Activated CD4-positive, alpha-beta T cell treated with anti-CD3 and anti-CD28 coated beads, Interleukin-2, amount 50 U/mL, for 4 hours (primary cell): Measurements from ENCODE around the gene PIGU.
"Not testable (repeated sequence)": the region's sequence is repeated elsewhere in the genome, so short reads cannot be mapped to it uniquely, and the experiment has no call there.

ENCODE experiments used
- DNase-seq, 2 experiments: peaks; one replicate each; pipeline ENCODE4 v3.0.0-alpha.2; 2020

PIGU gene

DNA sequence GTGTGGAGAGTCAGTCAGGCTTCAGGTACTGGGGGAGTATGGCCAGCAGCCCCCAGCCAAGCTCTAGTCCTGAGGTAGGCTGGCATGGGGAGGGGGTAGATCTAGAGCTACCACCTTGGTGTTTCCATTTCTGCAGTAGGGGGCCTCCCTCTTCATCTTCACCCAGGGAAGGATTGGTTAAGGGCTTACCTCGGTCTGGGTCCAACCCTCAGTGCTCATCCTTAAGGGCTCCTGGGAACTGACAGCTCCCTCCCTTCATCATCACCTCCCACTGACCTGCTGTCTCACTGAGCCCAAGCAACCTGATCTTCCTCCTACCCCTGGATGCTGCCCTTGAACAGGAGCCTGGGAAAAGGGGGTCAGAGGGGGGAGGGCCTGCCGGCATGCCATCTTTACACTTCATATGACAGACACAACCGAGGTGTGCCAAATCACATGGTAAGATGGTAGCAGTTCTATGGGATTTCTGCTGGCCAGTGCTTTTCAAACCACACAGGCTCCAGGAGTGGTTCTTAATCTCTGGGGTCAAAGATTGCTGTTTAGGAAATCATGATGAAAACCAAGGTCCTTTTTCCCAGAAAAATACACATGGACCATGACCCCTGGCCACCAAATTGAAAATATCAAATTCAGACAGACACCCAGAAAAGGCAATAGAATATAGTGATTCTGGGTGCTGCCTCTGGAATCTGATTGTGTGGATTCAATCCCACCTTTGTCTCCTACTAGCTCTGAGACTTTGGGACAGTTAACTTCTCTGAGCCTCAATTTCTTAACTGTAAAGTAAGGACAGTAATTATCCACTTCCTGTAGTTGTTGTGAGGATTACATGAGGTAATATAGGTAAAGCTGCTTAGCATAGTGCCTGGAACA is 30.3 kb upstream of the PIGU start:
- DNase-seq: no peak

GRCh38 chr20:34706302-34706875 is 29.5 kb upstream of the PIGU start:
- DNase-seq: no peak

GRCh38 chr20:34705397-34706301 is 28.8 kb upstream of the PIGU start:
- no peak for DNase-seq

GRCh38 chr20:34705008-34705396 is 28.1 kb upstream of the PIGU start:
- DNase-seq: no peak

- peak; percentile 80 for DNase-seq
These were observed 27.5 kb upstream of the PIGU start, which contains the start of gene TP53INP2 for GRCh38 chr20:34704177-34705007. Gene TP53INP2, plus strand, starts transcription at chr20:34704344. Its CDS starts 4,396 bp downstream, at chr20:34708740.

- no peak for DNase-seq
These were observed 26.7 kb upstream of the PIGU start for GRCh38 chr20:34703424-34704176.

DNA sequence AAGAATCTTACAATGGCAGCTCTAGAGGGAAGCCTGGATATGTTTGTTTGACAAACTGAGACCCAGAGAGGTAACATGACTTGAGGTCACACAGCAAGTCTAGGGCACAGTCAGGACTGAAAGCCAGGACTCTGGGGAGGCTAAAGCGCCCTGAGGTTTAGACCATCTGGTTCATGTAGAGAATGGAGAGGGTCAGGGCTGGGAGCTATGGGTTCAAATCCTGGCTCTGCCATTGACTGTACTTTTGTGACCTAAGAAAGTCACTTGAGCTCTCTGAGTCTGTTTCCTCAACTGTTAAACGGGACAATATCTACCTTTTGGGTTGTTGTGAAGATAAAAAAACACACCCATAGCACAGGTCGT is 26.1 kb upstream of the PIGU start:
- no peak for DNase-seq

DNA sequence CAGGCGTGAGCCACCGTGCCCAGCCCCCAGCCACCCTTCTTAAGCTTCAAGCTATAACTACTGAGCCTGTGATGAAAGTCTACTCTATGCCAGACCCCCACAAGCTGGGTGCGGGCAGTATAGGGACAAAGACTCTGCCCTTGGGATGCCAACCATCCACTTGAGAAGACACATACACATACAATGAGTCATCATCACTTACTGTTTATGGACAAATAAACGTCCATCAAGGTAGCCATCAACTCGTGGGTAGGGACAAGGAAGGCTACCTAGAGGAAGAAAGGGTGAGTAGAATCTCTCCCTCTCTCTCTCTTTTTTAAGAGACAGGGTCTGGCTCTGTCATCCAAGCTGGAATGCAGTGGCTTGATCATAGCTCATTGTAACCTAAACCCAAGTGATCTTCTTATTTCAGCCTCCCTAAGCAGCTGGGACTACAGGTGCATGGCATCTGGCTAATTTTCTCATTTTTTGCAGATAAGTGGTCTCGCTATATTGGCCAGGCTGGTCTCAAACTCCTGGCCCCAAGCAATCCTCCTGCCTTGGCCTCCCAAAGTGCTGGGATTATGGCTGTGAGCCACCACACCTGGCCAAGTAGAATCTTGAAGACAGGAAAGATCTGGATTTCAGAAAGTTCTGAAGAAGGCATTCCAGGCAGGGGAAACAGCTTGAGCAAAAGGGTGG is 24.7 kb upstream of the PIGU start:
- DNase-seq: no peak

DNA sequence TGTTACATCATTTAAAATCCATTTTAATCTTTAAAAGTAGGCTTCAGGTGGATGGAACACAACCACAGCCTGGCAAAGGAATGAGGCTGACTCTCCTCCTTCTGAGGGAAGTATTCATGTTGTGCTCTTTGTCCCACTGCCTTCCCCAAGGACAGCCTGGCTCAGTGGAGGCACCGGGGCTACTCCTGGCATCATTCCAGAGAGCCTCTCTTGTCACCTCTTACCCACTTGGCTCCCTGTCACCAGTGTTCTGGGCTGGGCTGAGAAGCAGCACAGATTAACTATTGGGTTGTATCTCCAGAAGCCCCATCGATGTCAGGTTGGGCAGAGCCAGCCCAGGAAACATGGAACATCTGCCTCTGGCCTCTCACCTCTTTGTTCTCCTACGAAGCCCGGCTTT is 16.5 kb upstream of the PIGU start:
- DNase-seq: no peak

GRCh38 chr20:34691838-34692237 is 14.9 kb upstream of the PIGU start:
- DNase-seq: no peak

DNA sequence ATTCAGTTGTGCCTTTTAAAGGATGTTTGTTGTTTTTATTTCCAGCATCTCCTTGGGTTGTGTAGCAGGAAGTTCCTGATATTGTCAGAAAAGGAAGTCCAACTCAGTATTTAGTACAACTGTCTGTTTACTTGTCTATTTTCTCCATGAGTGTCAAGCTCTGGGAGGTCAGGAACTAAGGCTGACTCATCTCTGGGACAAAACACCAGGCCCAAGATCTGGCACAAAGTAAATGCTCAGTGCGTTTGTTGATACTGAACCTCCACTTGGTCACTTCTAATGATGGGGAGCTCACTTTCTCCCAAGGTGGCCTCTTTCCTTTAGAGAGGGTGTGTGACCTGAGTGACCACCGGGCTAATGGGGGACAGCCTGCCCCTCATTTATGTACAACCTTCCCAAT is 12.6 kb upstream of the PIGU start:
- DNase-seq: no peak

- no peak for DNase-seq
These were observed 6.8 kb upstream of the PIGU start for GRCh38 chr20:34683667-34684066.

DNA sequence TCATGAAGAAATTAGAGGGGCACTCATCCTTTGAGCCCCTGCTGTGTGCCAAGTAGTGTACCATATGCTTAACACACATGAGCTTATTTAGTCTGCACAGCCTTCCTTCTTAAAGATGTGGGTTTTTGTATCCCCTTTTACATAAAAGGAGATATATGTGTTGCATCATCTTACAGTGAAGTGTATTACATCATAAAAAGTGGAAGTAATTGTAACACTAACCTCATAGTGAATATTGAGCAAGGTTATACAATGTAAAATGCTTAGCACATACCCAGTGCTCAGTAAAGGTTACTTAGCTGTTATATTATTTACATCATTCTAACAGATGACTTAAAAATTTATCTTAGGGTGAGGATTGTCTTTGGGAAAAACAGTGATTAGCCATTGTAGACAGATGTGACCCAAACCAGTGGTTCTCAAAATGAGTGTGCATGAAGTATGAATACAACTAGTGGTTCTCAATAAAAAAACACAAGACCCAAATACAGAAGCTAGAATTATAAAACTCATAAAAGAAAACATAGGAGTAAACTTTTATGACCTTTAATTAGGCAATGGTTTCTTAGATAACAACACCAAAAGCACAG is 3.8 kb upstream of the PIGU start:
- no peak for DNase-seq

- no peak for DNase-seq
These were observed 775 bp downstream of the PIGU start for GRCh38 chr20:34675993-34676641.

DNA sequence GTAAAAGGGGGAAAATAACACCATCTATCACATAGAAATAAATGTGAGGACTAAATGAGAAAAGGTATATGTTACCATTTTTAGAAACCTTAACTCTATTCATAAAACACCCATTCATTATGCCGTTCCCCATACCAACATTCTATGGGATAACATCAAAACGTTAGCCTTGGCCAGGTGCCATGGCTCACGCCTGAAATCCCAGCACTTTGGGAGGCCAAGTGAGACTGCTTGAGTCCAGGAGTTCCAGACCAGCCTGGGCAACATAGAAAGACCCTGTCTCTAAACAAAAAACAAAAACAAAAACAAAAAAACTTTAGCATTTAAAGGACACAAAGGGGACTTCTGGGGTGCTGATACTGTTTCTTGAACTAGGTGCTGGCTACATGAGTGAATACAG is 1.3 kb downstream of the PIGU start:
- no peak for DNase-seq

GRCh38 chr20:34673412-34673811 is 3.5 kb downstream of the PIGU start:
- DNase-seq: no peak

GRCh38 chr20:34669094-34669493 is 7.8 kb downstream of the PIGU start:
- DNase-seq: no peak

DNA sequence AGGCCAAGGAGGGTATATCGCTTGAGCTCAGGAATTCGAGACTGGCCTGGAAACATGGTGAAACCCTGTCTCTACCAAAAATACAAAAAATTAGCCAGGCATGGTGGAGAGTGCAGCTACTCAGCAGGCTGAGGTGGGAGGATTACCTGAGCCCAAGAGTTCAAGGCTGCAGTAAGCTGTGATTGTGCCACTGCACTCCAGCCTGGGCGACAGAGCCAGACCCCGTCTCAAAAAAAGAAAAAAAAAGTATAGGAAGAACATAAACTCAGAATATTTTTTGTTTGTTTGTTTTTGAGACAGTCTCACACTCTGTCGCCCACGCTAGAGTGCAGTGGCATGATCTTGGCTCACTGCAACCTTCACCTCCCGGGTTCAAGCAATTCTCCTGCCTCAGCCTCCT is 12.1 kb downstream of the PIGU start:
- DNase-seq: not testable (repeated sequence)

GRCh38 chr20:34663213-34663943 is 13.5 kb downstream of the PIGU start:
- DNase-seq: no peak

GRCh38 chr20:34661811-34662210 is 15.1 kb downstream of the PIGU start:
- not testable (repeated sequence) for DNase-seq
